ENCODE measurements around the gene ANHX. TPM values are rescaled to one million over a fixed set of nuclear protein-coding genes. Genes with fewer than 3 reads are reported as not detected.
A peak's percentile ranks its signal among the peaks of the same experiment; 100 is the strongest.

Gene ANHX
- total and polyA plus RNA-seq, 2 donors (not counting 1 experiment from before 2014, with no cell fraction given), result not detected

DNA sequence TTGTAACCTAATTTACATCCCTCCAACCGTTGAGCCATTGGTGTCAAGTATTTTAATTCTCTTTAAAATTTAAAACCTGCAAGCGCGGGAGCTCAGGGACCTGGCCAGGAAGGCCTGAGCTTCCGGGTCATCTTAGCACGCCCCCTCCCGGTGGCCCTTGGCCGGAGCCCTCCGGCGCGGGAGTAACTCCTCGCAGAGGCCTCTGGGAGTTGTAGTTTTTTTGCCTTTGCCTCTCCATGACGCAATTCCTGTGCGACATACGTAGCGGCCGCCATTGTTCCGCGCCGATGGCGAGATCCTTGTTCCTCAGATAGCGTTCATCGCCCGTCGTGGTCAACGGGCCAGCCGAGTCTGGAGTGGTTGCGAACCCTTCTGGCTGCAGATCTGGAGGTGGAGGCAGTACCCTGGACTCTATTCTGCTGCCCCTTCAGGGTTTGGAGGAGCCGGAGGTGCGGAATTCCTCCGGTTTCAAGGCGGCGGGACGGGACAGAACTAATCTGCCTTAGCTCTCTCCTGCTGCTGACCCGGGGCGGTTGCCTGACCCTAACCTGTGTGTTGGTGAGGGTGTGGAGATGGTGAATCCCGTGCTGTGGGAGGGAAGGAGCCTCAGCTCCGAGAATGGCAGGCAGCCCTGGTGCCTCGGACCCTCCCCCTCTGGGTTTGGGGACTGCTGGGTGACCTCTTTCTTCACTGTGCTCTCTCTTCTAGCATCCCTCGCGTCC, 54.3 kb downstream of the ANHX start, which contains the start of gene ZNF268:
Gene ZNF268 (plus strand): TSS at position 258 of the 722 bp plus-strand sequence. CDS start 503 bp downstream, outside the sequence.
- TF ChIP-seq EZH2 (IDR thresholded peaks at IDR 0.05; ENCODE audit: low read length, missing control alignments) (no peak), CTCF (conservative IDR thresholded peaks at IDR 0.05 in 1 of 2, IDR thresholded peaks at IDR 0.05 in 1 of 2; ENCODE audit: low read depth in 1 of 2, low read length in 2 of 2) (peak; percentile 74 to 78)
- Histone ChIP-seq H3K9me3 (ENCODE audit: control insufficient read depth, insufficient read depth, low read depth, low read length) (no peaks in the 10 kb centered on the region), H3K4me3 (replicated peaks in 1 of 4; ENCODE audit: control extremely low read depth in 1 of 4, insufficient read depth in 1 of 4, low read depth in 3 of 4, low read length in 4 of 4) (peak within 1 kb of the TSS; percentile 88 to 100 (median 97)), H3K27me3 (ENCODE audit: control insufficient read depth, insufficient read depth, low read length) (no peaks in the 10 kb centered on the region), H3K27ac (ENCODE audit: insufficient read depth, low read length) (peak within 1 kb of the TSS; percentile 93), H3K4me1 (ENCODE audit: control insufficient read depth, extremely low read depth, insufficient read depth, low read length) (no peaks in the 10 kb centered on the region), H3K9ac (ENCODE audit: insufficient read depth, low read length) (peak within 1 kb of the TSS; percentile 88), H3K79me2 (ENCODE audit: control insufficient read depth, insufficient read depth, low read length) (peaks cover 6% of the 10 kb centered on the region), H3K4me2 (ENCODE audit: extremely low read depth, insufficient read depth, low read length) (peak within 1 kb of the TSS; percentile 88), H4K20me1 (ENCODE audit: control insufficient read depth, extremely low read depth, insufficient read depth, low read length) (no peaks in the 10 kb centered on the region), H3K36me3 (ENCODE audit: control insufficient read depth, insufficient read depth, low read length) (peaks cover 2% of the 10 kb centered on the region), H2AFZ (ENCODE audit: low read length) (peak within 1 kb of the TSS; percentile 99)
- DNase-seq (ENCODE audit: low read depth in 2 of 2), result peak; percentile 85 to 96

- TF ChIP-seq CTCF (conservative IDR thresholded peaks at IDR 0.05 in 1 of 2, IDR thresholded peaks at IDR 0.05 in 1 of 2; ENCODE audit: low read depth in 1 of 2, low read length in 2 of 2), result no peak
- TF ChIP-seq EZH2 (IDR thresholded peaks at IDR 0.05; ENCODE audit: low read length, missing control alignments), result no peak
- DNase-seq (ENCODE audit: low read depth in 2 of 2), result no peak
- Histone ChIP-seq H3K9ac (ENCODE audit: insufficient read depth, low read length) (no peak overlapping the region), H2AFZ (ENCODE audit: low read length) (no peak overlapping the region), H4K20me1 (ENCODE audit: control insufficient read depth, extremely low read depth, insufficient read depth, low read length) (no peaks in the 10 kb centered on the region), H3K27me3 (ENCODE audit: control insufficient read depth, insufficient read depth, low read length) (no peaks in the 10 kb centered on the region), H3K4me3 (replicated peaks in 1 of 4; ENCODE audit: control extremely low read depth in 1 of 4, insufficient read depth in 1 of 4, low read depth in 3 of 4, low read length in 4 of 4) (no peak overlapping the region), H3K4me1 (ENCODE audit: control insufficient read depth, extremely low read depth, insufficient read depth, low read length) (no peaks in the 10 kb centered on the region), H3K36me3 (ENCODE audit: control insufficient read depth, insufficient read depth, low read length) (peaks cover 2% of the 10 kb centered on the region), H3K27ac (ENCODE audit: insufficient read depth, low read length) (no peak overlapping the region), H3K9me3 (ENCODE audit: control insufficient read depth, insufficient read depth, low read depth, low read length) (no peaks in the 10 kb centered on the region), H3K4me2 (ENCODE audit: extremely low read depth, insufficient read depth, low read length) (no peak overlapping the region), H3K79me2 (ENCODE audit: control insufficient read depth, insufficient read depth, low read length) (peaks cover 6% of the 10 kb centered on the region)
Observed at GRCh38 chr12:133180669-133181068, 55.0 kb downstream of the ANHX start.

GRCh38 chr12:133174901-133175300, 60.8 kb downstream of the ANHX start:
- no peak overlapping the region for H3K9ac ChIP-seq (ENCODE audit: insufficient read depth, low read length)
- H3K4me1 ChIP-seq (ENCODE audit: control insufficient read depth, extremely low read depth, insufficient read depth, low read length), result no peaks in the 10 kb centered on the region
- no peak overlapping the region for H3K4me2 ChIP-seq (ENCODE audit: extremely low read depth, insufficient read depth, low read length)
- no peaks in the 10 kb centered on the region for H3K9me3 ChIP-seq (ENCODE audit: control insufficient read depth, insufficient read depth, low read depth, low read length)
- no peak for DNase-seq (ENCODE audit: low read depth in 2 of 2)
- no peaks in the 10 kb centered on the region for H3K79me2 ChIP-seq (ENCODE audit: control insufficient read depth, insufficient read depth, low read length)
- no peaks in the 10 kb centered on the region for H4K20me1 ChIP-seq (ENCODE audit: control insufficient read depth, extremely low read depth, insufficient read depth, low read length)
- H3K27me3 ChIP-seq (ENCODE audit: control insufficient read depth, insufficient read depth, low read length), result no peaks in the 10 kb centered on the region
- no peak overlapping the region for H3K27ac ChIP-seq (ENCODE audit: insufficient read depth, low read length)
- H2AFZ ChIP-seq (ENCODE audit: low read length), result no peak overlapping the region
- TF ChIP-seq EZH2 (IDR thresholded peaks at IDR 0.05; ENCODE audit: low read length, missing control alignments) (no peak), CTCF (conservative IDR thresholded peaks at IDR 0.05 in 1 of 2, IDR thresholded peaks at IDR 0.05 in 1 of 2; ENCODE audit: low read depth in 1 of 2, low read length in 2 of 2) (no peak)
- no peaks in the 10 kb centered on the region for H3K36me3 ChIP-seq (ENCODE audit: control insufficient read depth, insufficient read depth, low read length)
- no peak overlapping the region for H3K4me3 ChIP-seq (replicated peaks in 1 of 4; ENCODE audit: control extremely low read depth in 1 of 4, insufficient read depth in 1 of 4, low read depth in 3 of 4, low read length in 4 of 4)

Data from fibroblast of lung (primary cell).